ENCODE measurements around the gene RTKN2.

The RTKN2 gene

GRCh38 chr10:62217683-62218082 is 51.0 kb downstream of the RTKN2 start:
- TF ChIP-seq ISL1 (CRISPR knock-in tag; IDR thresholded peaks at IDR 0.05) (no peak), ZFP3 (CRISPR knock-in tag; IDR thresholded peaks at IDR 0.05) (no peak), BACH2 (CRISPR knock-in tag; IDR thresholded peaks at IDR 0.05; ENCODE audit: borderline replicate concordance) (no peak), TSHZ2 (CRISPR knock-in tag; IDR thresholded peaks at IDR 0.05) (no peak), ZNF70 (CRISPR knock-in tag; IDR thresholded peaks at IDR 0.05) (no peak), OSR1 (CRISPR knock-in tag; IDR thresholded peaks at IDR 0.05) (no peak), CREB5 (CRISPR knock-in tag; IDR thresholded peaks at IDR 0.05; ENCODE audit: low read depth) (no peak), TOX (CRISPR knock-in tag; IDR thresholded peaks at IDR 0.05; ENCODE audit: borderline replicate concordance) (no peak), TCF4 (CRISPR knock-in tag; IDR thresholded peaks at IDR 0.05; ENCODE audit: borderline replicate concordance) (no peak), ZFP30 (CRISPR knock-in tag; IDR thresholded peaks at IDR 0.05) (no peak), ZNF565 (CRISPR knock-in tag; conservative IDR thresholded peaks at IDR 0.05; ENCODE audit: low read depth) (no peak), GLIS3 (CRISPR knock-in tag; IDR thresholded peaks at IDR 0.05) (no peak), SNAI2 (CRISPR knock-in tag; IDR thresholded peaks at IDR 0.05) (no peak)
- ATAC-seq: no peak

GRCh38 chr10:62214364-62214874 is 54.2 kb downstream of the RTKN2 start:
- no peak for ATAC-seq
- TF ChIP-seq ZFP3 (CRISPR knock-in tag; IDR thresholded peaks at IDR 0.05) (no peak), TOX (CRISPR knock-in tag; IDR thresholded peaks at IDR 0.05; ENCODE audit: borderline replicate concordance) (no peak), ISL1 (CRISPR knock-in tag; IDR thresholded peaks at IDR 0.05) (no peak)

GRCh38 chr10:62205750-62206399 is 62.8 kb downstream of the RTKN2 start:
- TF ChIP-seq ARNTL (CRISPR knock-in tag; IDR thresholded peaks at IDR 0.05; ENCODE audit: borderline replicate concordance, low read depth): no peak
- TF ChIP-seq ZFP30 (CRISPR knock-in tag; IDR thresholded peaks at IDR 0.05): no peak
- no peak for TF ChIP-seq TSHZ2 (CRISPR knock-in tag; IDR thresholded peaks at IDR 0.05)
- TF ChIP-seq PATZ1 (CRISPR knock-in tag; IDR thresholded peaks at IDR 0.05; ENCODE audit: borderline replicate concordance): no peak
- no peak for TF ChIP-seq PPARA (CRISPR knock-in tag; IDR thresholded peaks at IDR 0.05; ENCODE audit: borderline replicate concordance)
- ATAC-seq: no peak

- TF ChIP-seq CSRNP3 (CRISPR knock-in tag; IDR thresholded peaks at IDR 0.05) (no peak), PATZ1 (CRISPR knock-in tag; IDR thresholded peaks at IDR 0.05; ENCODE audit: borderline replicate concordance) (no peak), ZFP3 (CRISPR knock-in tag; IDR thresholded peaks at IDR 0.05) (no peak), TOX (CRISPR knock-in tag; IDR thresholded peaks at IDR 0.05; ENCODE audit: borderline replicate concordance) (no peak), SNAI2 (CRISPR knock-in tag; IDR thresholded peaks at IDR 0.05) (no peak), ESRRG (CRISPR knock-in tag; IDR thresholded peaks at IDR 0.05) (no peak), PPARA (CRISPR knock-in tag; IDR thresholded peaks at IDR 0.05; ENCODE audit: borderline replicate concordance) (no peak), OSR1 (CRISPR knock-in tag; IDR thresholded peaks at IDR 0.05) (no peak), CREB5 (CRISPR knock-in tag; IDR thresholded peaks at IDR 0.05; ENCODE audit: low read depth) (no peak), ISL1 (CRISPR knock-in tag; IDR thresholded peaks at IDR 0.05) (no peak), ZFP30 (CRISPR knock-in tag; IDR thresholded peaks at IDR 0.05) (no peak)
- ATAC-seq: no peak
Observed at GRCh38 chr10:62199584-62199983, 69.1 kb downstream of the RTKN2 start.
